MM.1S (cell line): ENCODE measurements around the gene RIN1.

Experiments
- DNase-seq: peaks from one replicate; pipeline ENCODE4 v3.0.0-alpha.2; 2015
- H2AFZ ChIP-seq: fragments of 300-600 bp; sonication (generic); 2 replicates; pipeline ENCODE4 v1.6.0; 2016; ENCODE audit warnings: antibody characterized with exemption, low read length
- H3F3A ChIP-seq: fragments of 300-600 bp; sonication (generic); 2 replicates; pipeline ENCODE4 v1.6.1; 2016; ENCODE audit warnings: mild to moderate bottlenecking, antibody characterized with exemption, low read length, moderate library complexity, mixed read lengths; ENCODE audit not compliant: insufficient read depth
- H3K27ac ChIP-seq: fragments of 300-600 bp; sonication (generic); 2 replicates; pipeline ENCODE4 v1.5.1; 2016; ENCODE audit warnings: mild to moderate bottlenecking, low read length
- H3K27me3 ChIP-seq: fragments of 300-600 bp; sonication (generic); replicated peaks from 2 replicates; pipeline ENCODE4 v1.6.0; 2016; ENCODE audit warnings: low read length; ENCODE audit not compliant: insufficient read depth
- H3K36me3 ChIP-seq: fragments of 300-600 bp; sonication (generic); replicated peaks from 2 replicates; pipeline ENCODE4 v1.6.1; 2016; ENCODE audit warnings: mild to moderate bottlenecking, low read length, mixed read lengths; ENCODE audit not compliant: insufficient read depth
- H3K4me1 ChIP-seq: fragments of 300-600 bp; sonication (generic); 2 replicates; pipeline ENCODE4 v1.6.1; 2016; ENCODE audit warnings: low read length, mixed read lengths
- H3K4me2 ChIP-seq: fragments of 300-600 bp; sonication (generic); 2 replicates; pipeline ENCODE4 v1.6.0; 2016; ENCODE audit warnings: low read depth, low read length
- H3K4me3 ChIP-seq: fragments of 300-600 bp; sonication (generic); 2 replicates; pipeline ENCODE4 v1.5.1; 2016; ENCODE audit warnings: low read length, mixed read lengths
- H3K79me2 ChIP-seq: fragments of 300-600 bp; sonication (generic); 2 replicates; pipeline ENCODE4 v1.6.1; 2016; ENCODE audit warnings: mixed run types, low read length, mixed read lengths
- H3K9ac ChIP-seq: fragments of 300-600 bp; sonication (generic); 2 replicates; pipeline ENCODE4 v1.6.1; 2016; ENCODE audit warnings: low read length, mixed read lengths
- H3K9me2 ChIP-seq: fragments of 300-600 bp; sonication (generic); replicated peaks from 2 replicates; pipeline ENCODE4 v1.6.1; 2016; ENCODE audit warnings: mild to moderate bottlenecking, low read length, mixed read lengths; ENCODE audit not compliant: insufficient read depth
- H3K9me3 ChIP-seq: fragments of 300-600 bp; sonication (generic); replicated peaks from 2 replicates; pipeline ENCODE4 v1.6.1; 2016; ENCODE audit warnings: mild to moderate bottlenecking, low read length, mixed read lengths; ENCODE audit not compliant: insufficient read depth
- H4K20me1 ChIP-seq: fragments of 300-600 bp; sonication (generic); 2 replicates; pipeline ENCODE4 v1.6.1; 2016; ENCODE audit warnings: mild to moderate bottlenecking, low read length, moderate library complexity, mixed read lengths; ENCODE audit not compliant: insufficient read depth
- CTCF ChIP-seq: fragments of 300-600 bp; sonication (generic); IDR thresholded peaks from 2 replicates; pipeline ENCODE4 v1.5.1; 2016; ENCODE audit warnings: antibody characterized with exemption, low read length, mixed read lengths
- EZH2 ChIP-seq: fragments of 300-600 bp; sonication (generic); optimal IDR thresholded peaks from 2 replicates; pipeline ENCODE3; 2017; ENCODE audit warnings: low read depth, mild to moderate bottlenecking, antibody characterized with exemption, low read length, mixed read lengths
- EZH2phosphoT487 ChIP-seq: fragments of 300-600 bp; sonication (generic); IDR thresholded peaks from 2 replicates; pipeline ENCODE4 v1.6.1; 2018; ENCODE audit warnings: antibody characterized with exemption, low read length

The RIN1 gene

GRCh38 chr11:66317723-66318599, 18.3 kb downstream of the RIN1 start:
- H3K36me3 ChIP-seq, result no peaks in the 10 kb centered on the region
- H2AFZ ChIP-seq, result no peak overlapping the region
- no peaks in the 10 kb centered on the region for H3K4me1 ChIP-seq
- H3K27ac ChIP-seq, result no peak overlapping the region
- no peak for DNase-seq
- H3K27me3 ChIP-seq, result peaks cover 70% of the 10 kb centered on the region
- H3K4me2 ChIP-seq, result no peak overlapping the region
- H3K9me2 ChIP-seq, result no peaks in the 10 kb centered on the region
- TF ChIP-seq CTCF (no peak), EZH2 (no peak), EZH2phosphoT487 (no peak)
- H3F3A ChIP-seq, result no peaks in the 10 kb centered on the region
- no peaks in the 10 kb centered on the region for H4K20me1 ChIP-seq
- H3K79me2 ChIP-seq, result no peaks in the 10 kb centered on the region
- H3K9me3 ChIP-seq, result no peaks in the 10 kb centered on the region
- H3K4me3 ChIP-seq, result no peak overlapping the region
- H3K9ac ChIP-seq, result no peak overlapping the region

- no peak for DNase-seq
- TF ChIP-seq EZH2 (no peak), CTCF (no peak), EZH2phosphoT487 (no peak)
- Histone ChIP-seq H3K4me2 (no peak overlapping the region), H4K20me1 (no peaks in the 10 kb centered on the region), H2AFZ (no peak overlapping the region), H3F3A (no peaks in the 10 kb centered on the region), H3K4me3 (no peak overlapping the region), H3K27me3 (peaks cover 64% of the 10 kb centered on the region), H3K9me2 (no peaks in the 10 kb centered on the region), H3K27ac (no peak overlapping the region), H3K36me3 (no peaks in the 10 kb centered on the region), H3K4me1 (no peaks in the 10 kb centered on the region), H3K9me3 (no peaks in the 10 kb centered on the region), H3K9ac (no peak overlapping the region), H3K79me2 (no peaks in the 10 kb centered on the region)
These were observed 18.9 kb downstream of the RIN1 start for GRCh38 chr11:66317322-66317722.

GRCh38 chr11:66316849-66317251, 19.4 kb downstream of the RIN1 start, which contains the start of gene CD248:
Gene CD248, minus strand, starts transcription at chr11:66317044. Its CDS starts 17 bp downstream, at chr11:66317027.
- Histone ChIP-seq H3K4me3 (no peak within 1 kb of the TSS), H2AFZ (no peak within 1 kb of the TSS), H3K27me3 (peaks cover 60% of the 10 kb centered on the region), H4K20me1 (no peaks in the 10 kb centered on the region), H3K9ac (no peak within 1 kb of the TSS), H3K27ac (no peak within 1 kb of the TSS), H3K36me3 (no peaks in the 10 kb centered on the region), H3K4me1 (no peaks in the 10 kb centered on the region), H3K9me3 (no peaks in the 10 kb centered on the region), H3F3A (no peaks in the 10 kb centered on the region), H3K79me2 (no peaks in the 10 kb centered on the region), H3K9me2 (no peaks in the 10 kb centered on the region), H3K4me2 (no peak within 1 kb of the TSS)
- no peak for TF ChIP-seq EZH2phosphoT487
- TF ChIP-seq CTCF, result no peak
- TF ChIP-seq EZH2, result no peak
- DNase-seq, result no peak
